ENCODE measurements around the gene UBL4A.

UBL4A gene

DNA sequence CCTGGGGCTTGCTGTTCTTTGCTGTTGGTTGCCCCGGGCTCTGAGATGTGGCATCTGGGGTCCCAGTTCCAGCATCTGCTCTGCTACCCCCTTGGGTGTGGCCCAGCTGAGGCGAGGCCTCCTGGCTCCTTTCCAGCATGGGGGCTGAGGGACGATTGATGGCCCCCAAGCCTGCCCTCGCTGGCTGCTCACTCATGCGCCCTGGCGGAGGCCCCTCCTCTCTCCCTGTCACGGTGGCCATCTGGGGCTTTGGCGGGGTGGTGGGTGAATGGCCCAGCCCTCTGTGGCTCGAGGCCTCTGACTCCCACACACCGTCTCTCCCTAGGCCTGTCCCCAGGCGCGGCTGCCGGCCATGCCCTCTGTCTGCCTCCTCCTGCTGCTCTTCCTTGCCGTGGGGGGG, 26.6 kb downstream of the UBL4A start:
- no peak for DNase-seq

DNA sequence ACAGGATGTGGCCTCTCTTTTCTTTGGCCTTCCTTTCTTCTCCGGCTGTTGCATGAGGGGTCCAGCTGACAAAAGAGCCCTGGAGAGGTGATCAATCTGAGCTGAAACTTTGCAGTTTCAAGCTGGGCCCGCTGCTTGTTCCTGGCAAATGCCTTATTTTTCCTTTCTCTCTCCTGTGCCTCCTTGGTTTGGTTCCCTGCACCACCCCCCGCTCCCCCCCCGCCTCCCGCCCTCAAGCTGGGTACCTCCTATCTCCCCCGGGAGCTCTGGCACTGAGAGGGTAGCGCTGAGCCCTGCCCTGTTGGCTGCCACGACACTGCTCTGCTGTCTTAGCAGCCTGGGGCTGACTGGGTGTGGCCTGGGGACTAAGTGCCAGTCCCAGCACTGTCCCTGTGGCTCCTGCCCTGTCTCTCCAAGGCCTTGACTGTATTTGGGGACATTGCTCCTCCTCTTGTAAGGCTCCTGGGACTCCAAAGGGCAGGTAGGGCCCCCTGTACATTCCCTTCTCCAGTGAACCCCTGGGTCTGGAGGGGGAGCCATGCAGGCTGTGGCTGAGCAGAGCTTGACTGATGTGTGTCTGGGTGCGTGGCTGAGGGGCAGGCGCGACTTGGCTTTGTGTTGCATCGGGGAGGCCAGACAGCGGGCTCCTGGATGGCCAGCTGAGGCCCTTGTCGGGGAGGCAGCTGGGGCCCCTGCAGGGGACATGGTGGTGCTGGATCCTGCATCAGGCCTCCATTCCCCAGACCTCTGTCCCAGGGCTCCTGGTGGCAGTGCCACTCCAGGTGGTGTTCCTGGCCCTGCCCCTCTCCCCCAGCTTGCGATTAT, 27.2 kb downstream of the UBL4A start:
- no peak for DNase-seq

DNA sequence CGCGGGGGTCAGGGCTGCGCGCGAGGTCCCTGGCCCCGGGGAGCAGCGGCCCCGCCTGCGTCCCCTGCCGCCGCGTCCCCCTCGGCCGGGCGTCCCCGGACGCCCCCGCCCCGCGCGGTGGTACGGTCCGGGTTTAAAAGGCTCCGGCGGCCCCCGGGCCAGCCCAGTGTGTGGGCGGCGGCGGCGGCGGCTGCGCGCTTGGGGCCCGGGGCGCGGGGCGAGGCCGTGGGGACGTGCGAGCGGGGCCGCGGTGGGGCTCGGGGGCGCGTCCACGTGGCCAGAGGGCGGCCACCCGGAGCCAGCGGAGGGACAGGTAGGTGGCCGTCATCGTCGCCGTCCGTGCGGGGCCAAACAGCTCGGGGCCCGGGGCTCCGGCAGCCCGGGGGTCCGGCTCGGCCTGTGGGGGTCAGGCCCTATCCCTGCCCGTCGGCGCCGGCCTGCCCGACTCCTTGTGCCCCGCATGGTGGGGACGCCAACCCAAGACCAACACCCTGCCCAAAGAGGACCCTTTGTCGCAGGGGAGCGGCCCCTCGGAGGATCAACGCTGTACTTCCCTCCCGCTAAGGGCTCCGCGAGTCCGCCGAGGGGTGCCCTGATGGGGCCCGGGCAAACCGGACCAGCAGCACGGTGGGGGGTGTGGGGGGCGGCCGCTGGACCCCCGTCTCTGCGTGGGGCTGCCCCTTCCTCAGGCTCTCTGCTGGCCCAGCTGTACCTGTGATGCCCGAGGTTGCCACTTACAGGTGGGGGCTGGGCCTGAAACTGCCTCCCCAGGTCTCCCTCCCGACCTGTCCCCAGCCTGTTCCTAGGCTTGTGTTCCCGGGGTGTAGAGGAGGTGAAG, 28.1 kb downstream of the UBL4A start, which contains the start of gene PLXNA3:
Gene PLXNA3 (plus strand): TSS at position 166 of the 838 bp plus-strand sequence. CDS start 1,903 bp downstream, outside the sequence.
- no peak for DNase-seq

DNA sequence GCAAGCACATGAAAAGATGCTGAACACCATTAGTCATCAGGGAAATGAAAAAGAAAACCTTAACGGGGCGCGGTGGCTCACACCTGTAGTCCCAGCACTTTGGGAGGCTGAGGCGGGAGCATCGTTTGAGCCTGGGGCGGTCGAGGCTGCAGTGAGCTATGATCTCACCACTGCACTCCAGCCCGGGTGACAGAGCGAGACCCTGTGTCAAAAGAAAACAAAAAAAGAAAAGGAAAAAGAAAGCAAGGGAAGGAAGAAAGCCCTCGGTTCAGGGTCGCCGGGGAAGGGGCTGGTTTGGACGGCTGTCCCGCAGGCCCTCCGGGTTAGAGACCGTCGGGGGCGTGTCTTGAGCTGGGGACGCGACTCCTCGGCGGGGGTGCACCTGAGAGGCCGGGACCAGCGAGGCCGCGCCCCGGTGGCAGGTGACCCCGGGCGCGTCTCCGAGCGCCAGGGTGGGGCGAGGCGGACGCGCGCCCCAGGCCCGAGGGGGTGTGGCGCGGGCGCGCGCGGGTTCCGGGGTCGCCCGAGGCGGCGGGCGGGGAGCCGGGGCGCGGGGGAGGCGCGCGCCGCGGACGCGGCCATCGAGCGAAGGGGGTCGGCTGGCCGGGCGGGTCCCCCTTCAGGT, 28.8 kb downstream of the UBL4A start:
- peak; percentile 20 for DNase-seq

DNA sequence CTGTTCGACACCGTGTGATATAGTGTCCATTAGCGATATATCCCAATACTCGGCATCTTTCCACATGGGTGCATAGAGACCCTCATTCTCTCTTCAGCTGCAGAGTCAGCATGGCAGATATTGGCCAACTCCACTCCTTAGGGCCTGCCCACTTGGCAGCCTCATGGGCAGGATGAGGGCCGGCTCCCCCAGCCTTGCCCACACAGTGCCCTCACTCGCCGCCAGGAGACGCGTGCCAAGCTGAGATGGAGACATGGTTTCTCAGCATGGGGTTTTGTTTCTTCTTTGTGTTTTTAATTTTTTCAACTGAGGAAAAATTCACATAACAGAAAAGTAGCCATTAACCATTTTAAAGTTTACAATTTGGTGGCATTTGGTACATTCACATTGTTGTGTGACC, 33.6 kb downstream of the UBL4A start:
- DNase-seq, result no peak

DNA sequence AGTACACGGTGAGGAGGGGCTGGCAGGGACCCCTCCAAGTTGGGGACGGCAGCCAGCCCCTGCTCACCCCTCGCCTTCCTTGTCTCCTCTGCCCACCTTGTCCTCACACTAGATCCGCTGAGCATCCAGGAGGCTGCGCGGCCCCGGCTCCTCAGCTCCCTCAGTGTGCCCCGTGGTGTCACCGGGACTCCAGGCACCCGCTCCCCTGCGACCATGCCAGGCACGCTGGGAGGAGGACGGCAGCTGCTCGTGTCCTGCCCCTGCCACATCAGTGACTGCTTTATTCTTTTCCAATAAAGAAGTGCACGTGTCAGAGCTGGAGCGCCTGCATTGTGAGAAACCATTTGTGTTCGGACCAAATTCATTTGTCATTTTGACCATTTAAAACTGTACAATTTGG, 36.1 kb downstream of the UBL4A start:
- no peak for DNase-seq

- no peak for DNase-seq
Observed at GRCh38 chrX:154449618-154450017, 36.8 kb downstream of the UBL4A start.

- no peak for DNase-seq
Observed at GRCh38 chrX:154448484-154448883, 37.9 kb downstream of the UBL4A start.

DNA sequence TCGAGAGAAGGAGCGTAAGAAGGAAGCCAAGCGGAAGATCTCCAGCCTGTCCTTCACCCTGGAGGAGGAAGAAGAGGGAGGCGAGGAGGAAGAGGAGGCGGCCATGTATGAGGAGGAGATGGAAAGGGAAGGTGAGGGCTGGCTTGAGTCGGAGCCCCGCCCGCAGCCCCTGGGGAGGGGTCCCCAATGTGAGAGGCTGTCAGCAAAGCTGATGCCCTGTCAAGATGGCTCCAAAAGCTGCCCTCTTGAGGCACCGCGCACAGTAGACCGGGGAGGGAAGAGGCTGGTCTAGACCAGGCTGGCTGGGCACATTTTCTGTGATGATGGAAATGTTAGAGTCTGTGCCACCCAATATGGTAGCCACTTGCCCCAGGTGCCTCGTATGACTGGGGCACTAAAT, 40.0 kb downstream of the UBL4A start:
- DNase-seq, result no peak

DNA sequence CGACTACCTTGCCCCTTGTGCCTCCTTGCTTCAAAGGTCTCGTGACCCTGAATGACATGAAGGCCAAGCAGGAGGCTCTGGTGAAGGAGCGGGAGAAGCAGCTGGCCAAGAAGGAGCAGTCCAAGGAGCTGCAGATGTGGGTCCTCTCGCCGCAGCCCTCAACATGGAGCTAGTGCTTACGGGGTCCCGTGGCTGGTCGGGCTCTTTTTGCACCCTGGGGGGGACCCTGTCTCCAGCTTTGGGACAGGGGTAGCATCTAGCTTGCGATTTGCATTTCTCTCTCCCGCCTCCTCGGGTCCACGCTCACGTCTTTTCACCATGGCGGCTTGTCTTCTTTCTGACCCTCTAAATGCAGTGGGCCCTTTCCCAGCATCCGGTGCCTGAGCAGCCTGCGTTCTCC, 40.6 kb downstream of the UBL4A start:
- DNase-seq, result no peak

GRCh38 chrX:154444755-154445246, 41.6 kb downstream of the UBL4A start:
- DNase-seq, result no peak

DNA sequence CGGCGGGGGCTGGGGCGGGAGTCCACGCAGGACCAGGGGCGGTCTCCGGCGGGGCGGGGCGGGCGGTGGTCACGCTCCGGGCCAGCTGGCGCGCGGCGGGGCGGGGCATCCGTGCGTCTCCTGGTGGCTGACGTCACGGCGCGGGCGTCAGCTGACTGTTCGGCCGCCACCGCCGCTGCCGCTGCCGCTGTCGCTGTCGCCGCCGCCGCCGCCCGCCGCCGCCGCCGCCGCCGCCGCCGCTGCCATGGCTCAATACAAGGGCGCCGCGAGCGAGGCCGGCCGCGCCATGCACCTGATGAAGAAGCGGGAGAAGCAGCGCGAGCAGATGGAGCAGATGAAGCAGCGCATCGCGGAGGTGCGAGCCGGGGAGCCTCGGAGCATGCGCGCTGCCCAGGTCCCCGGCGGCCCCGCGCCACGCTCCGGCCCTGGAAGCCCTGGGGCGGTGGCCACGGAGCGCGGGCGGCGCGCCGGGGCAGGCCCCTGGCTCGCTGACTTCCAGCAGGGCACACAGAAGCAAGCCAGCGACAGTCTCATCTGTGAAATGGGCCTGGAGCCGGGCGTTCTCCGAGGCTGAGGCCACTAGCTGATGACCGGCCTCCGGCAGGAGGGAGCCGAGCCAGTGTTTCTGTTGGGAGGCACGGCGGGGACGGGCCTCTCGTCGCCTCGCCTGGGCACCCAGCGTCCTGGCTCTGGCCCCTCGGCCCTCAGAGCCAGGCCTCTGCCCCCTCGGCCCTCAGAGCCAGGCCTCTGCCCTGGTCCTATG, 42.2 kb downstream of the UBL4A start, which contains the start of gene FAM50A:
Gene FAM50A (plus strand): TSS at position 150 of the 763 bp plus-strand sequence. CDS start 95 bp downstream, at position 245.
- peak; percentile 4 for DNase-seq

DNA sequence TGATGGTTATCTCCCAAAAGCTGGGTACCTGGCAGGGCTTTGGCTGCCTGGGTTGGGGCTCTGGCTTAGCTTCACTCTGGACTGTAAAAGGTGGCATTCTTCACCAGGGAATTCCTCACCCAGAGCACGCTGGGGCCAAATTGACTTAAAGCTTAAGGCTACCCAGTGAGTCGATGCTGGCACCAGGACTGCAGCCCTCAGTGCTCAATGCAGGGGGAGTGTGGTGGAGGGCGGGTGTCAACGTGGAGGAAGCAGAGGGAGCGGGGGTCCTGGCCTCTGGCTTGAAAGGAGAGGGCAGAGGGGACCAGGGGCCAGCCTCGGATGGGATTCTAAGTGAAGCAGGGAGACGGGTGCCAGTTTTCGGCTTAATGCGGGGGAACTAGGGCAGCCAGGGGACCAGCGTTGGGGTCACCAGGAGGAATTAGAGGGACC, 42.9 kb downstream of the UBL4A start:
- DNase-seq, result no peak

DNA sequence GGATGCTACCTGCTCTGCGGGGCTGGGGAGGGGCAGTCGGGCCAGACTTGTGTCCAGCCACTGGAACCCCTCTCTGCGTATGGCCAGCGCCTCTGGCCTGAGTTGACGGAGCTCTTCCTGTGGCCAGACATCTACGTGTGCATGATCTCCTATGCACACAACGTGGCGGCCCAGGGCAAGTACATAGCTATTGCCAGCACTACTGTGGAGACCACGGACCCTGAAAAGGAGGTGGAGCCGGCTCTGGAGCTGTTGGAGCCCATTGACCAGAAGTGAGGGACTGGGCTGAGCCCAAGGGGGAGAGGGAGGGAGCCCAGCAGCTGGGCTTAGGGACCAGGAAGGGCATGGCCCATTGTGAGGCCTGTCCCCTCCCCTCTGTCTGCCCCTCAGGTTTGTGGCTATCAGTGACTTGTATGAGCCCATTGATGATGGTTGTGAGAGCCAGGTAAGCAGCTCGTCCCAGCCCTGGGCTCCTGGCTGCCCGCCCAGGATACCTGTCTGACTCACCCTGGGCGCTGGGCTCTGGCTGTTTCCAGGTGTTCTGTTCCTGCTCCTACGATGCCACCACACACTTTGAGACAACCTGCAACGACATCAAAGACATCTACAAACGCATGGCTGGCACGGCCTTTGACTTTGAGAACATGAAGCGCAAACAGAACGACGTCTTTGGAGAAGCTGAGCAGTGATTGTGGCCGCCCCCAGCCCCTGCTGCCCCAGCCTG, 44.3 kb downstream of the UBL4A start:
- DNase-seq, result no peak

DNA sequence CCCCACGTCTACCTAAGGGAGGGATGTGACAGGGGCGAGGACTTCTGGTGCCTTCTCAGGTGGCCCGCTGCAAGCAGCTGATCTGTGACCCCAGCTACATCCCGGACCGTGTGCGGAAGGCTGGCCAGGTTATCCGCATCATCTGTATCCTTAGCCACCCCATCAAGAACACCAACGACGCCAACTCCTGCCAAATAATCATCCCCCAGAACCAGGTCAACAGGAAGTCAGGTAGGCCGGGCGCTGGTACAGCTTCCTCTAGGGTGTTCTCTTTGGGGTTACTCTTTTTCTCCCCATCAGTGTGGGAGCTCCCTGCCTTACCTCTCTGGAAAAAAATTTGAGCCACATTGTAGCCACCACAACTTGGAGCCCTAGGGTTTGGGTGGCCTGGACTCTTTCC, 44.9 kb downstream of the UBL4A start:
- DNase-seq, result no peak

- DNase-seq, result no peak
Observed at GRCh38 chrX:154440623-154441357, 45.6 kb downstream of the UBL4A start.

DNA sequence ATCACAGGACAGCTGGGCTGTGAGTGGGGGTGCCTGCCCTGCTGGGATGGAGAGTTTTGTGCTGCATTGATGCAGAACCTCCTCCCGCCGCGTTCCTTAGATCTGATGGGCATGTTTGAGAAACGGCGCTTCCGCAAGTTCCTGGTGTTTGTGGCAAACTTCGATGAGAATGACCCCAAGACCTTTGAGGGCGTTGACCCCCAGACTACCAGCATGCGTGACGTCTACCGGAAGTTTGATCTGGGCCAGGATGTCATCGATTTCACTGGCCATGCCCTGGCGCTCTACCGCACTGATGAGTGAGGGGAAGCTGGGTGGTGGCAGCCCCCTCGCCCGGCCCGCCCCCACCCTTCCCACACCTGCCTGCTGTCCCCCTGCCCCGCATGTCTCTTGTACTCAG, 46.6 kb downstream of the UBL4A start:
- no peak for DNase-seq

DNA sequence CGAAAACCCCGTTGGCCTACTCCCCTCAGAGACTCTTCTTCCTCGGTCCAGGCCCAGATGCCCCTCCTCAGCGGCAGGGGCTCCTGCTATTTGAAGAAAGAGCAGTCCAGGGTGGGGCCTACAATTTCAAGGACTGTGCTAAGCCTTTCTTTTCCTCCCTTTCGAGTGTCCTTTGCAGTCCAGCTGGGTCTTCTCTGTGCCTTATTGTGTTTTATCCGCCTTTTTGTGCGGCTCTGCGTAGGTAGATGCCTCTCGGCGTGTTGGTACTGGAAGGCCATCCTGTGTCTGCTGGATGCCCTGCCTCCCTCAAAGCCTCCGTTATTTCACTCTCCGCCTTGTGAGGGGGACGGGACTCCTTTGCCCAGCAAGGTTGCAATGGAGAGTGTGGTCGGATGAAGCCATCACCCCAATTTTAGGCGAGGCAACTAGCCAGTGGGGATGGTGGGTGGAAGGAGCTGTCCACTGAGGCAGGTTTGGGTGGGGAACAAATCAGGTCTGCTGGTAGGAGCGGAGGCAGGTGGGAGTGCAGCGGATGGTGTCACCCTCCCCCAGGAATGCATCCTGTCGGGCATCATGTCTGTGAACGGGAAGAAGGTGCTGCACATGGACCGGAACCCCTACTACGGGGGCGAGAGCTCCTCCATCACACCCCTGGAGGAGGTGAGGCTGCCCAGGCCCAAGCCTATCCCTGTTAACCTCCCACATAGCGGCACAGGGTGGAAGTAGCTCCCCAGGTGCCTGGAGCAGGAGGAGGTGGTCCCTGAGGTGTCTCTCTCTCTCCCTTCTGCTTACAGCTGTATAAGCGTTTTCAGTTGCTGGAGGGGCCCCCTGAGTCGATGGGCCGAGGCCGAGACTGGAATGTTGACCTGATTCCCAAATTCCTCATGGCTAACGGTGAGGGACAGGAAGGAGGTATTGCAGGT, 48.2 kb downstream of the UBL4A start:
- no peak for DNase-seq

DNA sequence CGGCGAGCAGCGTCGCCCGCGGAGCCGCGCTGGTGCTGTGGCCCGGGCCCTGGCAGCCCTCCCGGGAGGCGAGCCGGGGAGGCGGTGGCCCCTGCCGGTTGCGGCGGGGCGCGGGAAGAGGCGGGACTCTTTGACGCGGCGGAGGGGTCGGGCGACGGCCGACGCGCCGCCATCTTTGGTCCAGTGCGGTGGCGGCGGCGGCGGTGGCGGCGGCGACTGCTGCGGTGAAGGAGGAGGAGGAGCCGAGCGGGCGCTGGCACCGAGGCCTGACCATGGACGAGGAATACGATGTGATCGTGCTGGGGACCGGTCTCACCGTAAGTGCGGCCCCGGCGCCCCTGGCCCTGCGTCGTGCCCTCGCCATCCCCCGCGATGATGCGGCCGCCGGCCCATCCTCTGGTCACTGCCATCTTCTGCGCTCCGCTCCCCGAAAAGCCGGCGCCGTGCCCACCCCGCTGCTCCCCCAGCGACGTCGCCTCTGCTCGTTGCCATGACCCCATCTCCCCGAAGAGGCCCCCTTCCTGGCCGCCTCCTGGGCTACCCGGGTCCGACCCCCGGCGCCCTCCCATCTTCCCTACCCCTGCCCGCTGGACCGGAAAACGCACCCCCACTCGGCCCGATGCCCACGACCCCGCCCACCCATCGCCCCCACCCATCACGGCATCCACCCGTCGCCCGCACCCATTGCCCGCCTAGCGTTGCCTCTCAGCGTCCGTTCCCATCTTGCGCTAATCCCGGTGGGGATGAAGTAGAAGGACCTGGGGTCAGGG, 49.2 kb downstream of the UBL4A start, which contains the start of gene GDI1:
Gene GDI1 (plus strand): TSS at position 172 of the 770 bp plus-strand sequence. CDS start 101 bp downstream, at position 273.
- peak; percentile 4 for DNase-seq

Measured in NCI-H748 treated with DMSO at 0.1 percent for 48 hours (cell line).